ENCODE results near the gene RETREG2. TPM values are rescaled to one million over a fixed set of nuclear protein-coding genes. Genes with fewer than 3 reads are reported as not detected.

RETREG2 gene
- total RNA-seq, 1 experiment from 2014 or later = 46.7 TPM

- no peak overlapping the region for H3K9ac ChIP-seq (ENCODE audit: extremely low read depth, insufficient read length, low read length)
- H2BK5ac ChIP-seq (ENCODE audit: insufficient read length, low read length) = no peak overlapping the region
- no peaks in the 10 kb centered on the region for H3K27me3 ChIP-seq (ENCODE audit: insufficient read depth, low read length)
- Mint-ChIP-seq H3K9me3 (peaks cover 4 to 6% of the 10 kb centered on the region in 2 experiments; a peak in 3 of 5 replicates), H3K4me3 (0 out of 5 replicates have a peak overlapping the region, but pooled peaks of 1 of the 2 experiments have one; percentile 18), H3K27ac (no peak overlapping the region), H3K4me1 (peaks cover 11 to 20% of the 10 kb centered on the region in 2 experiments), H3K36me3 (ENCODE audit: insufficient read depth in 1 of 3, low read depth in 3 of 3) (peaks cover 2 to 4% (median 3%) of the 10 kb centered on the region in 3 experiments; a peak in 4 of 7 replicates), H3K27me3 (ENCODE audit: low read depth) (peaks cover 15% of the 10 kb centered on the region)
- H4K20me1 ChIP-seq (ENCODE audit: control insufficient read depth, insufficient read depth, insufficient read length) = no peaks in the 10 kb centered on the region
- no CpG with 5 or more reads among the region's 5 CpGs for WGBS (ENCODE audit: extremely low coverage, insufficient read length, low lambda C conversion rate)
- H2AFZ ChIP-seq (ENCODE audit: low read length) = no peak overlapping the region
- H4K5ac ChIP-seq (ENCODE audit: insufficient read length, low read depth, low read length) = no peak overlapping the region
- no peak overlapping the region for H4K91ac ChIP-seq (ENCODE audit: insufficient read length, low read depth, low read length)
- no peak overlapping the region for H3K56ac ChIP-seq (ENCODE audit: insufficient read length, low read depth, low read length)
- no peak overlapping the region for H3K4me2 ChIP-seq (ENCODE audit: insufficient read depth, insufficient read length, low read length)
- TF ChIP-seq CTCF (conservative IDR thresholded peaks at IDR 0.05) = no peak
- H3K79me1 ChIP-seq (ENCODE audit: insufficient read depth, low read depth, low read length, poor library complexity, severe bottlenecking) = no peaks in the 10 kb centered on the region
- H3K23me2 ChIP-seq (ENCODE audit: insufficient read length, low read depth, low read length, poor library complexity, severe bottlenecking) = no peaks in the 10 kb centered on the region
- H3K79me2 ChIP-seq (ENCODE audit: insufficient read depth, low read length) = no peaks in the 10 kb centered on the region
- no peak overlapping the region for H2AK5ac ChIP-seq (ENCODE audit: insufficient read length, low read length)
- H3K14ac ChIP-seq (ENCODE audit: insufficient read depth, low read length) = no peak overlapping the region
- H3K4ac ChIP-seq (ENCODE audit: low read depth, low read length) = no peak overlapping the region
- no peak overlapping the region for H2BK15ac ChIP-seq (ENCODE audit: low read depth, low read length)
- no peaks in the 10 kb centered on the region for H3K4me1 ChIP-seq (ENCODE audit: insufficient read depth, low read length)
- H3K23ac ChIP-seq (ENCODE audit: insufficient read length, low read depth, low read length) = no peak overlapping the region
- H2BK20ac ChIP-seq (ENCODE audit: low read depth, low read length, poor library complexity, severe bottlenecking) = no peak overlapping the region
- H3K18ac ChIP-seq (ENCODE audit: insufficient read length, low read depth, low read length) = no peak overlapping the region
- H2BK12ac ChIP-seq (ENCODE audit: insufficient read length, low read depth, low read length) = no peak overlapping the region
- no peak overlapping the region for H3T11ph ChIP-seq (ENCODE audit: low read length)
- peak; percentile 12 for DNase-seq
- no peaks in the 10 kb centered on the region for H3K9me3 ChIP-seq (ENCODE audit: control insufficient read depth, low read depth, low read length)
- H2BK120ac ChIP-seq (ENCODE audit: low read depth, low read length, poor library complexity, severe bottlenecking) = no peak overlapping the region
- H4K8ac ChIP-seq (replicated peaks; ENCODE audit: insufficient read length, low read depth, low read length) = no peak overlapping the region
- no peak overlapping the region for H3K27ac ChIP-seq (ENCODE audit: insufficient read length, low read depth, low read length)
These were observed 20.9 kb downstream of the RETREG2 start for GRCh38 chr2:219198974-219199373.
